Right hindlimb (tissue), 1 donor: ENCODE data around the gene RERE.
"Not testable (repeated sequence)": the region's sequence is repeated elsewhere in the genome, so short reads cannot be mapped to it uniquely, and the experiment has no call there.

Source experiments
- DNase-seq: peaks from one replicate; pipeline ENCODE4 v3.0.0-alpha.2; 2018

Gene RERE

DNA sequence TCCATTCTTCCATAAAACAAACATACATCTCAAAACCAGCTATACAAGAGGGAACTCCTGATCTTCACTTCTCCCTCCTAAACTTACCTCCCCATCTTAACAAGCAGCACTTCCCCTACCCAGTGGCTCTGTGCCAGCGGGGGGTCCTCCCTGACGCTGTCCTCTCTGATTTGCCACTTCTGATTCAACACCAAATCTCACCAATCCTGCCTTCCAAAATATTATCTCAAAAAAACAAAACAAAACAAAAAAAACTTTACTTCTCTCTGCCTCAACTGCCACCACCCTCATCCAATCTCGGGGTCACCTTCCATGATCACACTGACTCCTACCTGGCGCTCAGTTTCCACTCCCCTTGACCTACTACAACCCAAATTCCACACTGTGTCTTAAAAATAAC lies 426.7 kb downstream of the RERE start:
- no peak for DNase-seq

GRCh38 chr1:8389958-8390535 lies 427.4 kb downstream of the RERE start:
- DNase-seq, result no peak

DNA sequence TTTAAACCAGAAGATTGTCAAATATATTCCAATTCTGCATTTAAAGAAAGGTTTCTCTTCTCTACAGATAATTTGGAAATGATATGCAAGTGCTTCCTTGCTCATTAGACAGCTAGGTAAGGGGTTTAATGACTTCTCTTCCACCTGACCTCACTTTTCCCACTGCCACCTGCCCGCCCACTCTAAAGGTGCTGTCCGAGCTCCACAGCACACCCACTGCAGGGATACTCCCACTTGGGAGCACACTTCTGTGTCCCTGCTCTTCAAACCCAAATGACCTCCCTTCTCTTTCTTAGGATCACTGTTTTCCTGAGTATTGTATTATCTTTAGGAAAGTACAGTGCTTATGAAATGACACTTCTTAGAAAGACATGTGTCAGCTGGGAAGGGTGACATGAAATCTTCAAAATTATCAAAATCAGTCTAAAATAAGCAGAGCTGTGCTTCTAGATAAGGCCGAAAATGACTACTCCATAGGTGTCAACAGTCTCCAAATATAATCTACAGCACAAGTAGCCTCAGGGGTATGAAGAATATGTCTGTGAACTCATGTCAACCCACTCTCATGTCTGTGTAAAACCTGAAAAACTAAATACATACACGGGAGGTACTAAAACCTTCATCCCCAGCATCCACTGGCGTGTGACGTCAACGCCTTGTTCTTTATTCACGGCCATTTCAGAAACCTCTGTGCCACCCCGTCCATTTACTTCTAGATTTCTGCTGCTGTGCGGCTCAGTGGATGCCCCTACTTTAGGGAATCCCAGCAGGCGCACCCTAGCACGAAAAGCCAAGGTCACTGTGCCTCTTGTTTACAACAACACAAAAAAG lies 428.5 kb downstream of the RERE start:
- DNase-seq, result no peak

DNA sequence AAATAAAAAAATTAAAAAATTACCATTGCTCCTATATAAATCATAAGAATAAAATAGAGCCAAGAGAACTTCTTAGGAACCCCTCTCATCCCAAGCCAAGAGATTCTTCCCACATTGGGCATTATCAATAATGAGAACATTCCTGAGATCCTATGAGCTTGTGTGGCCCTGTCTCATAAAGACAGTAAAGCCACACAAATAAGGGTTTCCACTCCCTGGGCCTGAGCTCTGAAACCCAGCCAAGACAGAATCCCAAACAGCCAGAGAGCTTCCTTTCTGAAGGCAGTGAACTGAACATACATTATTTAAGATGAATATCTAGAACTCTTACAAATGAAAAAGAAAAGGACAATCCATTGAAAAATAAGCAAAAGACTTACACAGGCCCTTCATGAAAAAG lies 431.2 kb downstream of the RERE start:
- no peak for DNase-seq

DNA sequence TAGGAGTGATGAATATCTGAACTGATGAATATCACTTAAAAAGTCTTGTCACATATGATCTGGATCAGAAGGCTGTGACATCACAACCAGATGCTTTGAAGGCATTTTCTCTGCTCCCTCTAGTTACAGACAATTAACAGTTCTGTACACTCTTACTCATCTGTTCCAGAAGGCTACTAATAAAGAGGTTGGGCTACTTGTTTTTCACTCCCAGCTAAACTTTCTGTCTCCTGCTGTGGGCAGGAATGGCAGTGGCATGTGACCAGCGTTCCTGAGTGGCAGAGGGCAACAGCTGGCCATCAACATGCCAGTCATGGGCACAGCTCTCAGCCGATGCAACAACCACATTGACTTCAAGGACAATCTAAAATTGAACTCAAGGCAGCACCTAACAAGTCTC lies 432.9 kb downstream of the RERE start:
- DNase-seq, result no peak

DNA sequence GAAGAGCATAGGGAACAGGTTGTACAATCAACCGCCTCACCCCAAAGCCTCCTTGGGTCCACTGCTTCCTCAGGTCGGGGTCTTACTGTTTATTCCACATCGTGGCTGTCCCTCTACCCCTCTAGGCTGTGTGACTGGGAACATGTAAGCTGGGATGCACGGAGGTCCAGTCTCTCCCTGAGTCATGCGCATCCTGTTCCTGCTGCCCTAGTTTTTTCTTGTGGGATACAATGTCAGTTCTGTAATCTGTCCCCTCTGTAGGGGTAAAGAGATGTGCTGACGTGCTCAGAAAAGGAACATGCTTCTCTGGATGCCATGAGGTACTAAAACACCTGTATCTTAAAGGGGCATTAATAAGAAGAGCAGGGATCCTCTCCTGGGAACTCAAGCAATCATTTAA lies 433.4 kb downstream of the RERE start:
- no peak for DNase-seq

- DNase-seq, result no peak
These were observed 434.6 kb downstream of the RERE start for GRCh38 chr1:8382608-8383505.

DNA sequence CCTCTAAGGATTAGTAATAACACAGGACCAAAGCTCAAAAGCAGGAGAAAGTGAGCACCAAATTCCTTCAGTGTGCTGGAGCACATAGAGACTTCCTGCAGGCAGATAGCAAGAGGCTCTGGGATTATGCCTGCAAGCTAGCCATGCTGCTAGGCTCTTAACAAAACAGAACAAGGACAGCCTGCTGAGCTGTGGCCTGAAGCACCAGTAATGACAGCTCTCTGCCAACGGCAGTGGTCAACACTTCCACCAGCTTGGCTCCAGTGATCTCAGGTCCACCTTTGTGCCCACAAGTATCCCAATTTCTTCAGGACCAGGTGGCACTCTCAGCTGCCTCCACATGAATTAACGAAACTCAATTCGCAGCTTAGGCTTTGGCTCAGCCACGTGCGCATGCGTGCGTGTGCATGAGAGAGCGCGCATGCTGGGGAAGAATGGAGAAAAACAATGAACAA lies 435.4 kb downstream of the RERE start:
- DNase-seq, result no peak

GRCh38 chr1:8381618-8382017 lies 435.8 kb downstream of the RERE start:
- DNase-seq, result no peak

- DNase-seq, result not testable (repeated sequence)
These were observed 437.1 kb downstream of the RERE start for GRCh38 chr1:8380310-8380709.

- no peak for DNase-seq
These were observed 437.8 kb downstream of the RERE start for GRCh38 chr1:8379513-8380186.

GRCh38 chr1:8378981-8379470 lies 438.4 kb downstream of the RERE start:
- no peak for DNase-seq

DNA sequence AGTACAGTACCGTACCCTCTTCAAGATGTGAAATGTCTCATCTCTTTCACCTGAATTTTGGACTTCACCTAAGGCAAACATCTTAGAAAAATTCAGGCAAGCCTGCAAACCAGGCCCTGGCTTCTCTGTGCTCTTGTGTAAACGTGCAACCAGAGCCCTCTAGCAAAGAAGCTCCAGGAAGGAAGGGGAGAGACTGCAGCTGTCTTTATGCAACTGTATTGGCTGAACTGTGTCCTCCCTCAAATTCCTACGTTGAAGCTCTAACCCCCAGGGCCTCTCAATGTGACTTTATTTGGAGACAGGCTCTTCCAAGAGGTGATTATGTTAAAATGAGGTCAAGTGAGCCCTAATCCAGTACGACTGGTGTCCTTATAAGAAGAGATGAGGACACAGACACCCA lies 439.3 kb downstream of the RERE start:
- no peak for DNase-seq

DNA sequence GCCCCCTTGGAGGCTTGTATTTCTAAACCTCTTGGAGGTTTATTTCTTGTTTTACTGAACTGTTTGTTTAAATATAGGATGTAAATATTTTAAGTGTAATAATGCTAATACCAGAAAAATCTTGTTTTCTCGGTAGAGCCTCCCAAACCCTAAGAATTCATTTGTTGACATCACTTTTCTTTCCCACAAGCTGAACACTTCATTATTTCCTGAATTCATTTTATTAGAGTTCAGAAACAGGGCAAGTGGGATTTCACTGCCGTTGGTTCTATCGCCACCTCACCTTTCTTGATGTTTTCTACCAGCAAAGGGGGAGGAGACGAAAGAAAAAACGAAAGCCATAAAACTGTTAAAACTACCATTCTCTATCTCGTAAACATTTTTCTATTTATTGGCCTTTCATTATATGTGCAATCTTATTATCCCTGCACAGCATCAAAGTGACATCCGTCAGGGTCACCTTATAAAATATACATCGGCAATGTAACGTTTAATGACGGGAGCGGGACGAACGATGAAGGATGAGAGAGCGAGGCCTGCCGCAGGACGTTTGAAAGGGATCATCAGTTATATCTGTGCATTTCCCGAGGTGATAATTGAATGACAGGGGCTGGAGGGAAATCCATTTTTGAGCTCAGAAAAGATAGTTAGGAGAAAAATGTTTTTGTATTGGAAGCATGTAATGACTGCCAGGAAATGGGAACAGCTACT lies 440.0 kb downstream of the RERE start:
- DNase-seq, result no peak

DNA sequence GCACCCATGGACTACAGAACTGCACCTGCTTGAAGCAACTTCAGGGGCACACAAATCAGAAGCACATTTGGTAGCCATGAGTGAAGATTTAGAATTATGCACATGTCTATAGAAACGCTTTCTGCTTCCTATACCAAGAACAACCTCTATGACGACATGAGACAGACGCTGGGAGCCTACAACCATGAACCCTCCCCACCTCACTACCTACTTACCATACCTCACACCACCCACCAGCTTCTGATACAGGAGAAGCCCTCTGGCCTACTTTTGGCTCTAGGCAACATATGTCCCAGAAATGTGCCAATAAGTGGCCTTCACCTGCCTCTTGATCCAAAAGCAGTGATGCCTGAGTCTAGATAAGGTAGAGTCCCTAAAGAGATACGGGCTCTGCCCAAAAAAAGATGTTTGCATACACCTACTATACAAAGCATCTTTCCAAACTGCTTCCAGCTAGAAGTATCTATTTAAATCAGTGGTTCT lies 441.0 kb downstream of the RERE start:
- DNase-seq, result no peak

DNA sequence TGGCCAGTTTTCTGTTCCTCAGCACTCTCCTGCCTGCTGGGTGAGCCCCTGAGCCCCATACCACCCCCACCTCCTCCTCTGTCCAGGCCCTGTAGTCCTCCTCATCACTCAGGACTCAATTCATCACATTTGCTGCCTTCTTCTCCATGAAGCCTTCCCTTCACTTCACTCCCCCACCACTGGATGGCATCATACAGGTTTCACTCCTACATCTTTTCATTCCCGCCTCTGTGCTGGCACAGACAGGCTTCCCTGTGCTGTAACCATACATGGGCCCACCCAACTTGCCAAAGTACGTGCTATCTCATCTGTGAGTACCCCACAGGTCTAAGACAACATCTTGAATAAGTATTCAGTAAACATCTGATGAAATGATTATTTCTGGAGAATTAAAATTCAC lies 442.6 kb downstream of the RERE start:
- DNase-seq, result peak; percentile 17

DNA sequence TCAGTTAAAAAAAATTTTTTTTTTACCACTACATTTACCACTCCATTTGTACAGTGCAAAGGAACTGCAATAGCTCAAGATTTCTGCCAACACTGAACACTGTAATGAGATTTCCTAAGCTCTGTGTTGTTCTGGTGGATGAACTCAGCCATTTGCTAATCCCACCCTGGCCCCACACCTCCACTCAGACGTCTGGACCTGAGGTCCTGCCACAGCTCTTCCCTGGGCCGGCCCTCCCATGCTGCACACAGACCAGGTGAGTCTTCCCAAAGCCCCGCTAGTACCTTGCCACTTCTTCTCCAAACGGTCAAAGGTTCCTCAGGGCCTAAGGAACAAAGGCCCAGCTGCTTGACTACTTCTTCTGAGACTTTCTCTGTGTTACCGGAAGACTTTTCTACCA lies 443.1 kb downstream of the RERE start:
- DNase-seq, result peak; percentile 19

- DNase-seq, result peak; percentile 87
These were observed 443.7 kb downstream of the RERE start for GRCh38 chr1:8373581-8374241.

DNA sequence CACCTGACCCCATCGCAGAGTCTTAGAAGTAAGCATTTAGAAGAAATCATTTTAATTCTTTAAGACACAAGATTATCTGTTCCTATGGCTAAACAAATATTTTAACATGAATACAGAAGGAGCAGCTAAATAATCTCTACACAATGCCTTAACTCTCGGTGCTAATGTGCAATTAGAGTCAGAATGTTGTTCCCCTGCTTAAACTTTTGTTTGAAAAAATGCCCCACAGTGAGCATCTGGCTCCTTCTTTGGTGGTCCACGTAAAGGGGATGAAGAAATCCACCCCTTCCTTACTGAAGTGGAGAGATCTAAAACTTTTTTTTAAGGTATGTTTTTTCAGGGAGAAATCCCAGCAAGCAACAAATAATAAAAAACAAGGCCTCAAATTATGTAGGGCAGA lies 444.3 kb downstream of the RERE start:
- DNase-seq, result no peak

DNA sequence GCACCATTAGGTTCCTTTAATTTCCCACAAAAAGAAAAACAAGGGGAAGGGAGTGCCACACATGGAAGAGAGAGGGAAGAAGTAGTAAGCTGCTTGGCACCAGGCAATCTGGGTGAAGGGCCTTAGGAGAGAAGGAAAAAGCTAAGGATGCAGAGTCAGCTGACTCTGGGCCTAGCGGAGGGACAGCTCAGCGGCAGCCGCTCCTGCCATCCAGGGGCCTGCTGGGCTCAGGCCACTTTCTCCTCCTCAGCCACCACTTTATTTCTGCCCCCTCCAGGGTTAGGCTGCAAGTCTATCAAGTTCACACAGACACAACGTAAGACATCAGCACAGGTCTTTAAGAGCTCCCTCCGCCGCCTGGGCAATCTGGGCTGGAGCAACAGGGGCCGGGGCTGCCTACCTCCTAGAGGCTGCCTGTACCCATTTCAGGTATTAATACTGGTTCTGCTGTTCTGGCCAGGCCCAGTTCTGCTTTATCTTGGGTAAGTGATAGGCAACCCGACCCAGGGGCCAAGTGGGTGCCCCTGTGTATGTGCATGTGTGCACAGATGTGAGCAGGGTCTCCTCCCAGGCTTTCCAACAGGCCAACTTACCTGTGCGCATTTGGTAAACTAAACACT lies 446.0 kb downstream of the RERE start:
- DNase-seq, result no peak

- DNase-seq, result peak; percentile 73
These were observed 446.5 kb downstream of the RERE start for GRCh38 chr1:8370905-8371315.
